PC-3 (cell line): Measurements from ENCODE around the gene NTN1. TPM values are rescaled to one million over a fixed set of nuclear protein-coding genes. Genes with fewer than 3 reads are reported as not detected.
A peak's percentile ranks its signal among the peaks of the same experiment; 100 is the strongest.

Source experiments
- ATAC-seq: fragments of 200-7000 bp; cut with Tn5 transposase; 2 replicates; pipeline ENCODE4 v1.9.1; 2020; ENCODE audit warnings: mild to moderate bottlenecking, moderate library complexity
- BruUV-seq: library from RNA; stranded (reverse); fragments of 400-500 nt; replicated peaks from 2 replicates; lab custom pipeline; 2021; lab: Mats Ljungman, UMichigan
- CTCF ChIA-PET: fragments of 300-600 bp; sonication (Branson Sonifier 250); formaldehyde crosslinking; loops from one replicate; lab custom pipeline; 2022; ENCODE audit warnings: antibody characterized with exemption; lab: Charles Lee
- POLR2A ChIA-PET: fragments of 300-600 bp; sonication (Branson Sonifier 250); formaldehyde crosslinking; loops from one replicate; lab custom pipeline; 2022; ENCODE audit warnings: antibody characterized with exemption; ENCODE audit not compliant: unreplicated experiment; lab: Charles Lee
- DNase-seq: peaks from one replicate; pipeline ENCODE4 v3.0.0-alpha.2; 2015
- H2AFZ ChIP-seq: fragments of 300-600 bp; sonication (generic); 2 replicates; pipeline ENCODE4 v1.6.0; 2016; ENCODE audit warnings: antibody characterized with exemption, low read length
- H3F3A ChIP-seq: fragments of 300-600 bp; sonication (generic); one replicate; pipeline ENCODE4 v1.6.0; 2017; ENCODE audit warnings: antibody characterized with exemption, low read length, control low read depth, mild to moderate bottlenecking; ENCODE audit not compliant: unreplicated experiment
- H3K27ac ChIP-seq: fragments of 300-600 bp; sonication (generic); 2 replicates; pipeline ENCODE4 v1.5.1; 2016; ENCODE audit warnings: mild to moderate bottlenecking, low read length
- H3K27me3 ChIP-seq: fragments of 300-600 bp; sonication (generic); 2 replicates; pipeline ENCODE4 v1.6.1; 2016; ENCODE audit warnings: low read length, mixed read lengths
- H3K36me3 ChIP-seq: fragments of 300-600 bp; sonication (generic); 2 replicates; pipeline ENCODE4 v1.6.1; 2016; ENCODE audit warnings: low read depth, mixed run types, low read length, mixed read lengths
- H3K4me1 ChIP-seq: fragments of 300-600 bp; sonication (generic); 2 replicates; pipeline ENCODE4 v1.5.1; 2016; ENCODE audit warnings: low read length; ENCODE audit not compliant: insufficient read depth
- H3K4me2 ChIP-seq: fragments of 300-600 bp; sonication (generic); 2 replicates; pipeline ENCODE4 v1.6.0; 2016; ENCODE audit warnings: low read length
- H3K4me3 ChIP-seq: fragments of 300-600 bp; sonication (generic); 2 replicates; pipeline ENCODE4 v1.5.1; 2016; ENCODE audit warnings: mild to moderate bottlenecking, low read length, mixed read lengths
- H3K79me2 ChIP-seq: fragments of 300-600 bp; sonication (generic); 2 replicates; pipeline ENCODE4 v1.6.1; 2017; ENCODE audit warnings: low read length, mixed read lengths
- H3K9ac ChIP-seq: fragments of 300-600 bp; sonication (generic); 2 replicates; pipeline ENCODE4 v1.6.0; 2016; ENCODE audit warnings: mild to moderate bottlenecking, low read length
- H3K9me2 ChIP-seq: fragments of 300-600 bp; sonication (generic); replicated peaks from 2 replicates; pipeline ENCODE4 v1.6.1; 2016; ENCODE audit warnings: mixed run types, low read length, mixed read lengths
- H3K9me3 ChIP-seq: fragments of 300-600 bp; sonication (generic); 2 replicates; pipeline ENCODE4 v1.6.1; 2016; ENCODE audit warnings: low read length, mixed read lengths
- H4K20me1 ChIP-seq: fragments of 300-600 bp; sonication (generic); 2 replicates; pipeline ENCODE4 v1.6.1; 2016; ENCODE audit warnings: low read length, mixed read lengths
- CTCF ChIP-seq: fragments of 300-600 bp; sonication (generic); conservative IDR thresholded peaks from 2 replicates; pipeline ENCODE4 v1.5.1; 2017; ENCODE audit warnings: antibody characterized with exemption, low read depth, mild to moderate bottlenecking, low read length
- EZH2 ChIP-seq: fragments of 300-600 bp; sonication (generic); IDR thresholded peaks from one replicate; pipeline ENCODE4 v1.6.1; 2017; ENCODE audit warnings: antibody characterized with exemption, mild to moderate bottlenecking, low read length; ENCODE audit not compliant: unreplicated experiment
- EZH2phosphoT487 ChIP-seq: fragments of 300-600 bp; sonication (generic); IDR thresholded peaks from 2 replicates; pipeline ENCODE4 v1.6.1; 2018; ENCODE audit warnings: mild to moderate bottlenecking, antibody characterized with exemption, low read length, borderline replicate concordance
- intact Hi-C: fragments of 100-400 bp; cut with micrococcal nuclease; formaldehyde crosslinking; loops from 2 replicates; pipeline ENCODE4 v1.9.0; 2023
- total RNA-seq: library from RNA; depleted of rRNA; stranded (reverse); fragments of >200 nt; gene quantifications from 2 replicates; pipeline ENCODE4 v1.2.3, GENCODE V29; 2014

NTN1 gene
- total RNA-seq, 1 experiment from 2014 or later: 0.22 TPM

- ATAC-seq: no peak
- H3K4me1 ChIP-seq: peaks cover 10% of the 10 kb centered on the region; the same call in 1 of the 2 replicates
- H3K79me2 ChIP-seq: no peaks in the 10 kb centered on the region
- H3K9me3 ChIP-seq: no peaks in the 10 kb centered on the region
- H3F3A ChIP-seq: no peaks in the 10 kb centered on the region
- H3K36me3 ChIP-seq: no peaks in the 10 kb centered on the region
- no peak for DNase-seq
- no peaks in the 10 kb centered on the region for H3K27me3 ChIP-seq
- 0 out of 2 replicates have a peak overlapping the region, but pooled peaks have one; percentile 92 for H2AFZ ChIP-seq
- TF ChIP-seq CTCF: no peak
- no peak for TF ChIP-seq EZH2phosphoT487
- no peak for TF ChIP-seq EZH2
- H4K20me1 ChIP-seq: no peaks in the 10 kb centered on the region
- CTCF ChIA-PET: no interaction called here
- POLR2A ChIA-PET: no interaction called here
- H3K4me3 ChIP-seq: no peak overlapping the region
- peak overlapping the region; percentile 86 for H3K4me2 ChIP-seq
- no peaks in the 10 kb centered on the region for H3K9me2 ChIP-seq
- BruUV-seq: no TSS peak
- intact Hi-C loops: no loop called here
- no peak overlapping the region for H3K9ac ChIP-seq
- no peak overlapping the region for H3K27ac ChIP-seq
Measured at GRCh38 chr17:9238340-9239245, 217.3 kb downstream of the NTN1 start.

DNA sequence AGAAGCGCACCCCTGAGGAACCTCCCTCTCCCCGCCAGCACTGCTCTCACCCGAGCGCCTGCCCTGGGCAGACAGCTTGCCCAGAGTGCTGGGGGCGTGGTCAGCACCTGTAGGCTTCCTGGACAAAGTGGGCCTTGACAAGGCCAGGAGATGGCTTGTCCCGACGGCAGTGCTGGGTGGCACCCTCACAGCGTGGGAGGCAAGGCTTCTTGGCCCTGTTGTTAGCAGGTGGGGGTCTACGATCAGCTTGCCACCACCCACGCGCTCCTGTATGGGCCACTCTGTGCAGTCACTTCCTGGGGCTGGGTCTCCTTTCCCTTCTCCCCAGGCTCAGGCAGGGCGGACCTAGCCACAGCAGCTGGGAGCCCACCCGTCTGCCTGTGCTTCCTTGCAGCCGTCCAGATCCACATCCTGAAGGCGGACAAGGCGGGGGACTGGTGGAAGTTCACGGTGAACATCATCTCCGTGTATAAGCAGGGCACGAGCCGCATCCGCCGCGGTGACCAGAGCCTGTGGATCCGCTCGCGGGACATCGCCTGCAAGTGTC lies 218.0 kb downstream of the NTN1 start:
- Histone ChIP-seq H3K36me3 (no peaks in the 10 kb centered on the region), H3K4me1 (peaks cover 10% of the 10 kb centered on the region; the same call in 1 of the 2 replicates), H3K4me2 (peak overlapping the region; percentile 86), H4K20me1 (no peaks in the 10 kb centered on the region), H3K27ac (no peak overlapping the region), H3K4me3 (peak overlapping the region; percentile 62), H3K27me3 (no peaks in the 10 kb centered on the region), H2AFZ (peak overlapping the region; percentile 92), H3K9me2 (no peaks in the 10 kb centered on the region), H3F3A (no peaks in the 10 kb centered on the region), H3K9me3 (no peaks in the 10 kb centered on the region), H3K9ac (no peak overlapping the region), H3K79me2 (no peaks in the 10 kb centered on the region)
- ChIA-PET POLR2A (no interaction called here), CTCF (interaction anchor here (1.0 kb wide), 1 partner anchor 18 kb away, joined by 3 read pairs; no protein-coding TSS in a partner anchor)
- TSS peak; percentile 35 for BruUV-seq
- peak; percentile 10 for ATAC-seq
- no peak for DNase-seq
- intact Hi-C loops: no loop called here
- no peak for TF ChIP-seq EZH2
- no peak for TF ChIP-seq EZH2phosphoT487

DNA sequence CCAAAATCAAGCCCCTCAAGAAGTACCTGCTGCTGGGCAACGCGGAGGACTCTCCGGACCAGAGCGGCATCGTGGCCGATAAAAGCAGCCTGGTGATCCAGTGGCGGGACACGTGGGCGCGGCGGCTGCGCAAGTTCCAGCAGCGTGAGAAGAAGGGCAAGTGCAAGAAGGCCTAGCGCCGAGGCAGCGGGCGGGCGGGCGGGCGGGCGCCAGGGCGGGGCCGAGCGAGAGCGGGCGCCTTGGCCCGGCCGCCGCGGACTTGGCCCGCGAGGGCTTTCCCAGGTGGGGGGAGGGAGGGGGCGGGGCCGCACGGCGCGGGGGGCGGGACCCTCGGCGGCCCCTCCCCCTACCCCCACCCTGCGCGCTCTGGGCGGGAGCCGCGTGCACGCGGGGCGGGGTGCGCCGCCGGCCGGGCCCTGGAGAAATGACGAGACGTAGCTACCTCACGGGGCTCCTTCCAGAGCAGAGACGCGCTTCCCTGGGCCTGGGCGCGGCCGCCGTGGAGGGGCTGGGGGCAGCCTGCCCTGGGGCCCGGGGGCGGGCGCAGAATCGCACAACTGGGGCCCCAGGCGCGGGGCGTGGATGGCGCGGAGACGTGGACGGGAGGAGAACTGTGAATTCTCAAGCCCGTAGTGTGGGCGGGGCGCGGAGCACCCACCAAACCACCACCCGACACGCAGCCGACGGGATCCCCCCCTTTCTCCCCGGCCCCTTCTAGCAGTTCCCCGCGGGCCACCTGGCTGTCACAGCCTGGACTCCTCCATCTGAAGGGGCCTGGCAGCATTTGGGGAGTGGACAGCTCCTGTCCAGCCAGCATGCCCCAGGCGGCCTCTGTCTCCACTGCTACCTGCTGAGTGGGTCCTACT lies 218.7 kb downstream of the NTN1 start:
- Histone ChIP-seq H3K4me3 (peak overlapping the region; percentile 62), H2AFZ (peak overlapping the region; percentile 92), H3F3A (no peaks in the 10 kb centered on the region), H3K9me3 (no peaks in the 10 kb centered on the region), H3K9me2 (no peaks in the 10 kb centered on the region), H3K4me2 (peak overlapping the region; percentile 86), H3K79me2 (no peaks in the 10 kb centered on the region), H3K27me3 (no peaks in the 10 kb centered on the region), H4K20me1 (no peaks in the 10 kb centered on the region), H3K27ac (no peak overlapping the region), H3K9ac (peak overlapping the region; percentile 51), H3K4me1 (peaks cover 10% of the 10 kb centered on the region; the same call in 1 of the 2 replicates), H3K36me3 (no peaks in the 10 kb centered on the region)
- BruUV-seq: no TSS peak
- ChIA-PET POLR2A (interaction anchor here (0.6 kb wide), 1 partner anchor 1554 kb away, joined by 3 read pairs; no protein-coding TSS in a partner anchor), CTCF (interaction anchor here (1.0 kb wide), 1 partner anchor 17 kb away, joined by 3 read pairs; no protein-coding TSS in a partner anchor)
- ATAC-seq (peak; percentile 74), DNase-seq (peak; percentile 59)
- TF ChIP-seq EZH2phosphoT487: no peak
- no peak for TF ChIP-seq CTCF
- no peak for TF ChIP-seq EZH2
- intact Hi-C loops: no loop called here
